ENCODE data around the gene RNGTT. TPM values are rescaled to one million over a fixed set of nuclear protein-coding genes. Genes with fewer than 3 reads are reported as not detected.
A peak's percentile ranks its signal among the peaks of the same experiment; 100 is the strongest.

RNGTT gene
- total RNA-seq, 2 donors from 2014 or later = 13.5 to 20.5 TPM

GRCh38 chr6:88764081-88764480, 199.3 kb downstream of the RNGTT start:
- Histone ChIP-seq H3K4me1 (ENCODE audit: control insufficient read depth in 1 of 2, low read depth in 2 of 2) (no peaks in the 10 kb centered on the region), H3K9me3 (no peaks in the 10 kb centered on the region), H3K27me3 (replicated peaks; ENCODE audit: insufficient read depth) (no peaks in the 10 kb centered on the region), H3K36me3 (no peaks in the 10 kb centered on the region), H3K27ac (no peak overlapping the region), H3K4me3 (no peak overlapping the region)
- DNase-seq (ENCODE audit: low spot score) = no peak
- ATAC-seq (ENCODE audit: insufficient number of reproducible peaks, low FRiP score, low read depth) = no peak
- no peak for TF ChIP-seq CTCF (IDR thresholded peaks at IDR 0.05)

GRCh38 chr6:88763160-88763559, 200.3 kb downstream of the RNGTT start:
- Histone ChIP-seq H3K9me3 (no peaks in the 10 kb centered on the region), H3K27me3 (replicated peaks; ENCODE audit: insufficient read depth) (no peaks in the 10 kb centered on the region), H3K4me1 (ENCODE audit: control insufficient read depth in 1 of 2, low read depth in 2 of 2) (no peaks in the 10 kb centered on the region), H3K36me3 (no peaks in the 10 kb centered on the region), H3K4me3 (no peak overlapping the region), H3K27ac (no peak overlapping the region)
- no peak for ATAC-seq (ENCODE audit: insufficient number of reproducible peaks, low FRiP score, low read depth)
- DNase-seq (ENCODE audit: low spot score) = no peak
- TF ChIP-seq CTCF (IDR thresholded peaks at IDR 0.05) = no peak

- Histone ChIP-seq H3K27ac (no peak overlapping the region), H3K27me3 (replicated peaks; ENCODE audit: insufficient read depth) (no peaks in the 10 kb centered on the region), H3K9me3 (no peaks in the 10 kb centered on the region), H3K4me3 (no peak overlapping the region), H3K36me3 (no peaks in the 10 kb centered on the region), H3K4me1 (ENCODE audit: control insufficient read depth in 1 of 2, low read depth in 2 of 2) (no peaks in the 10 kb centered on the region)
- peak; percentile 9 for TF ChIP-seq CTCF (IDR thresholded peaks at IDR 0.05)
- no peak for ATAC-seq (ENCODE audit: insufficient number of reproducible peaks, low FRiP score, low read depth)
- DNase-seq (ENCODE audit: low spot score) = no peak
Observed at GRCh38 chr6:88761237-88762031, 202.0 kb downstream of the RNGTT start.

GRCh38 chr6:88760091-88760490, 203.3 kb downstream of the RNGTT start:
- H3K4me1 ChIP-seq (ENCODE audit: control insufficient read depth in 1 of 2, low read depth in 2 of 2) = no peaks in the 10 kb centered on the region
- TF ChIP-seq CTCF (IDR thresholded peaks at IDR 0.05) = no peak
- no peaks in the 10 kb centered on the region for H3K9me3 ChIP-seq

DNA sequence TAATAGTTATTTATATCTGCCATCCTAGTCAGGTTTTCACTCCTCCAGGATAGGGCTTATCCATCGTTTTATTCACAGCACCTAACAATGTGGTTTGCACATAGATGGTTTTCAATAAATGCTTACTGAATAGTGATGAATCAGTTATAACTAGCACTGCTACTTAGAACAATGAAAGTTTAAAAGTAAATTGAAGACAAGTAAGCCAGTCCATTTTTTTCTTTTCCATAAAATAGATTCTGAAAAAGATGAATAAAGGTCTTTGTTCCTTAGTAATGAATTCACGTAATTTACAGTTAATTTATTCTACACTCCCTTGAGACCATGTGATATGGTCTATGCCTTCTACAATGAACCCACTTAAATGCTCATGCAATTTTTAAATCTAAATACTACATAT, 212.5 kb downstream of the RNGTT start:
- ATAC-seq (ENCODE audit: insufficient number of reproducible peaks, low FRiP score, low read depth) (no peak), DNase-seq (ENCODE audit: low spot score) (no peak)
- Histone ChIP-seq H3K4me1 (ENCODE audit: control insufficient read depth in 1 of 2, low read depth in 2 of 2) (no peaks in the 10 kb centered on the region), H3K4me3 (no peak overlapping the region), H3K36me3 (no peaks in the 10 kb centered on the region), H3K27me3 (replicated peaks; ENCODE audit: insufficient read depth) (no peaks in the 10 kb centered on the region), H3K9me3 (no peaks in the 10 kb centered on the region), H3K27ac (no peak overlapping the region)
- no peak for TF ChIP-seq CTCF (IDR thresholded peaks at IDR 0.05)

More at GRCh38 chr6:88760091-88760490, 203.3 kb downstream of the RNGTT start:
- DNase-seq (ENCODE audit: low spot score) = no peak
- ATAC-seq (ENCODE audit: insufficient number of reproducible peaks, low FRiP score, low read depth) = no peak
- Histone ChIP-seq H3K4me3 (no peak overlapping the region), H3K36me3 (no peaks in the 10 kb centered on the region), H3K27ac (no peak overlapping the region), H3K27me3 (replicated peaks; ENCODE audit: insufficient read depth) (no peaks in the 10 kb centered on the region)
